Measurements from ENCODE around the gene GDF10. TPM values are rescaled to one million over a fixed set of nuclear protein-coding genes. Genes with fewer than 3 reads are reported as not detected.

The GDF10 gene
- total RNA-seq, 6 experiments from 2014 or later: not detected

GRCh38 chr10:47277352-47278151, 22.4 kb upstream of the GDF10 start:
- no peaks in the 10 kb centered on the region for H3K4me1 ChIP-seq
- no peak overlapping the region for H3K27ac ChIP-seq
- ATAC-seq (peak in 1 of 4 donors; percentile 22), DNase-seq (no peak)
- H3K9me3 ChIP-seq: peaks cover 0 to 3% (median 0%) of the 10 kb centered on the region in 4 donors
- no peaks in the 10 kb centered on the region for H3K27me3 ChIP-seq
- no peak overlapping the region for H3K4me3 ChIP-seq
- TF ChIP-seq CTCF (IDR thresholded peaks at IDR 0.05) (no peak), POLR2A (IDR thresholded peaks at IDR 0.05) (no peak)
- 32% methylated on average over 3 of the region's 7 CpGs for WGBS (ENCODE audit: insufficient coverage, low coverage, low lambda C conversion rate, missing lambda C conversion rate)
- no peaks in the 10 kb centered on the region for H3K36me3 ChIP-seq
- intact Hi-C loops (cut with DNase I): no loop called here

- H3K27ac ChIP-seq: no peak overlapping the region
- ATAC-seq (no peak), DNase-seq (no peak)
- H3K27me3 ChIP-seq: no peaks in the 10 kb centered on the region
- intact Hi-C loops (cut with DNase I): no loop called here
- peaks cover 0 to 3% (median 0%) of the 10 kb centered on the region in 4 donors for H3K9me3 ChIP-seq
- H3K4me3 ChIP-seq: no peak overlapping the region
- TF ChIP-seq CTCF (IDR thresholded peaks at IDR 0.05) (no peak), POLR2A (IDR thresholded peaks at IDR 0.05) (no peak)
- no CpG with 5 or more reads among the region's 15 CpGs for WGBS (ENCODE audit: insufficient coverage, low coverage, low lambda C conversion rate, missing lambda C conversion rate)
- H3K36me3 ChIP-seq: no peaks in the 10 kb centered on the region
- no peaks in the 10 kb centered on the region for H3K4me1 ChIP-seq
Observed at GRCh38 chr10:47278152-47278473, 21.9 kb upstream of the GDF10 start.

GRCh38 chr10:47278720-47279119, 21.3 kb upstream of the GDF10 start:
- Histone ChIP-seq H3K27ac (no peak overlapping the region), H3K4me3 (no peak overlapping the region), H3K4me1 (no peaks in the 10 kb centered on the region), H3K27me3 (no peaks in the 10 kb centered on the region), H3K36me3 (no peaks in the 10 kb centered on the region), H3K9me3 (no peaks in the 10 kb centered on the region)
- DNase-seq: no peak
- no CpG with 5 or more reads among the region's 3 CpGs for WGBS (ENCODE audit: insufficient coverage, low coverage, low lambda C conversion rate, missing lambda C conversion rate)
- TF ChIP-seq CTCF (IDR thresholded peaks at IDR 0.05) (no peak), POLR2A (IDR thresholded peaks at IDR 0.05) (no peak)
- no peak for ATAC-seq
- intact Hi-C loops (cut with DNase I): no loop called here

GRCh38 chr10:47279276-47279675, 20.7 kb upstream of the GDF10 start:
- H3K36me3 ChIP-seq: no peaks in the 10 kb centered on the region
- H3K27me3 ChIP-seq: no peaks in the 10 kb centered on the region
- no peak for DNase-seq
- intact Hi-C loops (cut with DNase I): no loop called here
- H3K4me1 ChIP-seq: no peaks in the 10 kb centered on the region
- TF ChIP-seq POLR2A (IDR thresholded peaks at IDR 0.05) (no peak), CTCF (IDR thresholded peaks at IDR 0.05) (no peak)
- no peak overlapping the region for H3K27ac ChIP-seq
- H3K4me3 ChIP-seq: no peak overlapping the region
- 94% methylated on average over 2 of the region's 2 CpGs for WGBS (ENCODE audit: insufficient coverage, low coverage, low lambda C conversion rate, missing lambda C conversion rate)
- ATAC-seq: no peak
- no peaks in the 10 kb centered on the region for H3K9me3 ChIP-seq
